BE2C (cell line): ENCODE measurements around the gene ZDHHC16. TPM values are rescaled to one million over a fixed set of nuclear protein-coding genes. Genes with fewer than 3 reads are reported as not detected.

Experiments used
- DNase-seq: peaks from one replicate; pipeline ENCODE4 v3.0.0-alpha.2; 2020
- H3K27me3 ChIP-seq: fragments of 250-450 bp; sonication (Bioruptor Pico); 2 replicates; pipeline ENCODE4 v1.5.1; 2020; ENCODE audit warnings: mild to moderate bottlenecking
- H3K36me3 ChIP-seq: fragments of 250-450 bp; sonication (Bioruptor Pico); 2 replicates; pipeline ENCODE4 v1.5.1; 2020; ENCODE audit warnings: mild to moderate bottlenecking
- H3K4me1 ChIP-seq: fragments of 250-450 bp; sonication (Bioruptor Pico); 2 replicates; pipeline ENCODE4 v1.5.1; 2020
- H3K4me3 ChIP-seq: 2 replicates; pipeline ENCODE4 v1.5.1; 2011; ENCODE audit warnings: low read depth, low read length
- H3K9me3 ChIP-seq: fragments of 250-450 bp; sonication (Bioruptor Pico); 2 replicates; pipeline ENCODE4 v1.5.1; 2020
- polyA plus RNA-seq: library from polyadenylated mRNA; unstranded; fragments of >200 nt; gene quantifications from one replicate; pipeline ENCODE4 v1.2.1, GENCODE V29; 2012; ENCODE audit warnings: low read depth, missing spikeins; ENCODE audit not compliant: insufficient read length, insufficient read depth
- TF ChIP-seq, protein P1 (sequence below): IDR thresholded peaks from 2 replicates; pipeline ENCODE4 v1.5.1; 2012; ENCODE audit warnings: mild to moderate bottlenecking, low read depth, low read length

The ZDHHC16 gene
- polyA plus RNA-seq: 18.8 TPM

DNA sequence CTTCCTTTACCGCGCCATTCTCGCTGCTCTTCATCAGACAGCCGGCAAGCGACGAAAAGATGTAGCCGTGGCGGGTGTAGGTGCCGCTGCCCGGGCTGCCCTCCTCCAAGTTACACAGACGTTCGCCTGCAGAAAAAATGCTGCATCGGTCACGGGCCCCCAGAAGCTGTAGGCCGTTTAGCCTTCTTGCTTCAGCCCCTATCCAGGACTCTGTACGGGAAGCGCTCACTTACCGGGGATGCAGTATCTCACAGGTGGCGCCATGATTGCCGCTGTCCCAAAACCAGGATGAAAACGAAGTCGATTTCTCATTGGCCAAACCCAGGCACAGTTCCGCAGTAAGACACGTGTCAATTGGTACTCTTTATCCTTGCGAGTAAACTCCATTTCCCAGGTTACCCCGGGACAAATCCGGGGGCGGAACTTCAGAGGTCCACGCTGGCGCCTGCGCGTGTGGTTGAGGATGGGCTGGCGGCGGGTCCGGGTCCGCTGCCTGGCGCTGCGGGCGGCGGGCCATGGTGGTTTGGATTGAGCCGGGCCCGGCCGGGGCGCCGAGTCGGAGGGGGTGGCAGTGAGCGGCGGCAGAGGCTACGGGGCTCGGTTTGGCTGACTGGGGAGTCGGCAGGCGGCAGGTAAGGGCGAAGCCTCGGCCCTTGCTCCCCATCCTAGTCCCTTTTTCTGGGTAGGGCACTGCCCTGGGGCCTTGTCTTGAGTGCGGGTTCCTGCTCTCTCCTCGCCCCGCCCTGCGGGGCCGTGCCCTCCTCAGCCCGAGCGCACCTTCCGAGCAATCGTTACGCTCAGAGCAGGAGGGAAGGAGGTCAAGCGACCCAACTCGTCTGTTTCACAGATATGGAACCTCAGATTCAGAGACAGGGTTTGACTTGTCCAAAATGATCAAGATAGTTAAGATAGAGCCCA lies at the start of gene ZDHHC16, which contains the start of gene EXOSC1:
ZDHHC16 (plus strand) TSS at position 454 of the 918 bp plus-strand sequence. CDS start 5,501 bp downstream, outside the sequence.
EXOSC1 (minus strand) TSS at position 285 of the 918 bp plus-strand sequence; CDS start at position 264, 21 bp downstream.
- peak; percentile 92 for DNase-seq
- Histone ChIP-seq H3K36me3 (peaks cover 10% of the 10 kb centered on the region), H3K9me3 (no peaks in the 10 kb centered on the region), H3K4me3 (peak within 1 kb of the TSS; percentile 100), H3K27me3 (no peaks in the 10 kb centered on the region), H3K4me1 (no peaks in the 10 kb centered on the region)
- TF ChIP-seq, protein P1, sequence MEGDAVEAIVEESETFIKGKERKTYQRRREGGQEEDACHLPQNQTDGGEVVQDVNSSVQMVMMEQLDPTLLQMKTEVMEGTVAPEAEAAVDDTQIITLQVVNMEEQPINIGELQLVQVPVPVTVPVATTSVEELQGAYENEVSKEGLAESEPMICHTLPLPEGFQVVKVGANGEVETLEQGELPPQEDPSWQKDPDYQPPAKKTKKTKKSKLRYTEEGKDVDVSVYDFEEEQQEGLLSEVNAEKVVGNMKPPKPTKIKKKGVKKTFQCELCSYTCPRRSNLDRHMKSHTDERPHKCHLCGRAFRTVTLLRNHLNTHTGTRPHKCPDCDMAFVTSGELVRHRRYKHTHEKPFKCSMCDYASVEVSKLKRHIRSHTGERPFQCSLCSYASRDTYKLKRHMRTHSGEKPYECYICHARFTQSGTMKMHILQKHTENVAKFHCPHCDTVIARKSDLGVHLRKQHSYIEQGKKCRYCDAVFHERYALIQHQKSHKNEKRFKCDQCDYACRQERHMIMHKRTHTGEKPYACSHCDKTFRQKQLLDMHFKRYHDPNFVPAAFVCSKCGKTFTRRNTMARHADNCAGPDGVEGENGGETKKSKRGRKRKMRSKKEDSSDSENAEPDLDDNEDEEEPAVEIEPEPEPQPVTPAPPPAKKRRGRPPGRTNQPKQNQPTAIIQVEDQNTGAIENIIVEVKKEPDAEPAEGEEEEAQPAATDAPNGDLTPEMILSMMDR: peak; percentile 11; the same call in 1 of the 2 replicates

DNA sequence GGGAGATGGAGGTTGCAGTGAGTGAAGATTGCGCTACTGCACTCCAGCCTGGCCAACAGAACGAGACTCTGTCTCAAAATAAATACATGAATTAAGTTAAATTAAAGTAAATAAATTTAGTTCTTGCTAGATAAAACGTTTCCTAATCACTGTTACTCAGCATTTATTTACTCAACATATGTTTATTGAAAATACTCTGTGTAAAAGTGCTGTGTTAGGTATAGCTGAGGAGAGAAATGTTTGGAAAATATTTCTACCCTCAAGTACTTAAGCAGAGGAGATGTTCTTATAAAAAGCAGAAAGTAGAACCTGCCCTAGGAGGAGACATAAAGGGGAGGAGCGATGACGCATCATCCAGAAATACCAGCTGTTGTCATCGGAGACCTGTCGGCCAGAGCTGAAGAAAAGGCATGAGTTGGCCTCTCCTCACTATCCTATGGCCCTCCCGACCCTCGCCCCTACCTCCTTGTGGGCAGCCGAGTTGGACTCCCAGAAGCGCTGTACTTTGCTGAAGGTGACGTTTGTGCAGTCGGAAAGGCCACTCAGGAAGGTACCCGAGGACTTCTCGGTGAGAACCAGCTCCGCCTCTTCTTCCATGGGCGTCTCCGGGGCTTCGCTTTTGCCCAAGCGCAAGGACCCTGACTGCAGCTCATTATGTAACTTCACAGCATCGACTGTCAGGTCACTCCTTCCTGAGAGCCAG lies 46.0 kb upstream of the ZDHHC16 start:
- no peaks in the 10 kb centered on the region for H3K27me3 ChIP-seq
- no peaks in the 10 kb centered on the region for H3K4me1 ChIP-seq
- DNase-seq: peak; percentile 37
- no peaks in the 10 kb centered on the region for H3K9me3 ChIP-seq
- H3K36me3 ChIP-seq: peaks cover 23% of the 10 kb centered on the region
- peak overlapping the region; percentile 89 for H3K4me3 ChIP-seq
- TF ChIP-seq, protein P1: no peak

DNA sequence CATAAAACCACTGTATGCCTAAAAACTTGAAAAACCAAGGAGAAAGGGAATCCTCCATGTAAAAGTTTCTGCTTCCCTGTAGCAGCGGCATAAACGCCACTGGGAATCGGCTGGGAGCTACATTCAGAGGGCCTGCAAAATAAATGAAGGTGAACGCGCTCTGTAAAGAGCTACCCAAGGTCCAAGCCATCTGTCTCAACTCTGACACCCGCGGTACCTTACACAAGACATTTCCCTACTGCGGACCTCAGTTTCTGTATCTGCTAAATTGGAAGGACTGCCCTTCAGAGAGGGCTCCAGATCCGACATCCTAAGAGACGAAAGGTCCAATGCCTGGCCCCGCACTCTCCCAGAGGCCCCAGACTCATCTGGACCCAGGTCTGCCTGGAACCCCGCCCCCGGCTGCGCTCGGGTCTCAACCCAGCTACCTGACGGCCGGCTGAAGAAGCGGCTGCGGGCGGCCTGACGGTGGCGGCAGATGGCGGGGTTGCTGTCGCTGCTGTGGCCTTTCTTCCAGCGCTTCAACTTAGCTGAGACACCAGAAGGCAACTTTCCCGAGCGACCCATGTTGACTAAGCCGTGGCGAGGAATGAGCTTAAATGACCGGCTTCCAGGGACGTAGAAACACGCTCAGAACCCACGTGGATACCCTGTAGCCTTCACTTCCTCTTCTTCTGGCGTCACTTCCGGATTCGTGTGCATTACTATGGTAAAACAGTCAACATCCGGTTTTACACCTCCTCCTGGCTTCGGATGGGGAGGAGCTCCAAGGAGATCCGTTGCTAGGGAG lies 45.1 kb upstream of the ZDHHC16 start, which contains the start of gene RRP12:
RRP12 (minus strand) TSS at position 676 of the 790 bp plus-strand sequence; CDS start at position 567, 109 bp downstream.
- H3K36me3 ChIP-seq: peaks cover 18% of the 10 kb centered on the region
- H3K9me3 ChIP-seq: no peaks in the 10 kb centered on the region
- TF ChIP-seq, protein P1: no peak
- no peaks in the 10 kb centered on the region for H3K27me3 ChIP-seq
- DNase-seq: peak; percentile 86
- H3K4me1 ChIP-seq: no peaks in the 10 kb centered on the region
- peak within 1 kb of the TSS; percentile 89 for H3K4me3 ChIP-seq

DNA sequence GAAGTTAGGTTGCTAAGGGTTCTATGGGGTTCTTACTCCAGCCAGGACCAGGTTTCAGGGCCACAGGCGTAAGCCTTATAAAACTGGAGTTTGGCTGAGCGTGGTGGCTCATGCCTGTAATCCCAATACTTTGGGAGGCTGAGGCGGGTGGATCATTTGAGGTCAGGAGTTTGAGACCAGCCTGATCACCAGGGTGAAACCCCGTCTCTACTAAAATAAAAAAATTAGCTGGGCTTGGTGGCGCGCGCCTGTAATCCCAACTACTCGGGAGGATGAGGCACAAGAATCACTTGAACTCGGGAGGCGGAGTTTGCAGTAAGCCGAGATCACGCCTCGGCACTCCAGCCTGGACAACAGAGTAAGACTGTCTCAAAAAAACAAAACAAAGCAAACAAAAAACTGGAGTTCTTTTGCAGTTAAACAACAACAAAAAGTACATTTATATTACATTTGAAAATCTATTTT lies 44.5 kb upstream of the ZDHHC16 start:
- H3K36me3 ChIP-seq: peaks cover 12% of the 10 kb centered on the region
- H3K27me3 ChIP-seq: no peaks in the 10 kb centered on the region
- TF ChIP-seq, protein P1: no peak
- no peak for DNase-seq
- H3K4me1 ChIP-seq: no peaks in the 10 kb centered on the region
- H3K9me3 ChIP-seq: no peaks in the 10 kb centered on the region
- peak overlapping the region; percentile 89 for H3K4me3 ChIP-seq

DNA sequence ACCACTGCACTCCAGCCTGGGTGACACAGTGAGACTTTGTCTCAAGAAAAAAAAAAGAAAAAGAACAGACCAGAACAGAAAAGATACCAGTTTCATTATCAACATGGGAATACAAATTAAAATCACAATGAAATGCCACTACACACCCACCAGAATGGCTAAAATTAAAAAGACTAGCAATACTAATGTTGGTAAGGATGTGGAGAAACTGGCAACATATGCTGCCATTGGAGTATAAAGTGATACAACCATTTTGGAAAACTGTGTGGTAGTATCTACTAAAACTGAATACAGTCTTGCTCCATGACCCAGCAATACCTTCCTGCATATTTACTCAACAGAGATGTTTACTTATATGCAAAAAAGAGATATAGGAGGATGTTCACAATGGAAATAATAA lies 41.9 kb upstream of the ZDHHC16 start:
- Histone ChIP-seq H3K9me3 (no peaks in the 10 kb centered on the region), H3K36me3 (peaks cover 2% of the 10 kb centered on the region; the same call in 1 of the 2 replicates), H3K27me3 (no peaks in the 10 kb centered on the region), H3K4me1 (no peaks in the 10 kb centered on the region), H3K4me3 (no peak overlapping the region)
- no peak for DNase-seq
- TF ChIP-seq, protein P1: no peak
